Measurements from ENCODE around the gene UQCC5. TPM values are rescaled to one million over a fixed set of nuclear protein-coding genes. Genes with fewer than 3 reads are reported as not detected.

Gene UQCC5
- total RNA-seq, 1 donor from 2014 or later, result 13.6 TPM

DNA sequence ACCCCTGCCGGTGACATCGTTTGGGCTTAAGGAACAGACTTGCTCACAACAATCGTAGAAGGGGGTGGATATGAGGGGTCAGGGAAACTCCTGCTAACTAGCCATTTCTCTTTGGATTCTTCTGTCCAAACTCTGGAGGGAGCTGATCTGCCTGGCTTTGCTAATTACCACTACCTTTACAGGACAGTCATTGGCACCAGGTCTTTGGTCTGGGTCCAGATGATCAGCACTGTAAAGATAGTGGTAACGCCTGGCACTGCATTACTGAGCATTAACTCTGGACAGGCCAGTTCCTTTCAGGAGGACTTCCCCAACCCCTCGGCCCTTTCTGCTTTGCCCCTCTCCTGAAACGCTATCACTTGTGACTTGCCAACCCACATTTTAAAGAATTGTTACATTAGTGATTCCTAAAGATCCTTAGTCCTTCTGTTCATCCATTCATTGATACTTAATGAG, 788 bp downstream of the UQCC5 start:
- ATAC-seq (ENCODE audit: low read depth) (no peak), DNase-seq (no peak)
- Mint-ChIP-seq H3K9me3 (no peaks in the 10 kb centered on the region), H3K4me3 (peak overlapping the region; percentile 98), H3K27me3 (no peaks in the 10 kb centered on the region), H3K27ac (peak overlapping the region; percentile 96), H3K36me3 (ENCODE audit: low read depth) (peaks cover 31% of the 10 kb centered on the region), H3K4me1 (peaks cover 42% of the 10 kb centered on the region)
- CTCF ChIA-PET, result no interaction called here
- TF ChIP-seq, protein P1, sequence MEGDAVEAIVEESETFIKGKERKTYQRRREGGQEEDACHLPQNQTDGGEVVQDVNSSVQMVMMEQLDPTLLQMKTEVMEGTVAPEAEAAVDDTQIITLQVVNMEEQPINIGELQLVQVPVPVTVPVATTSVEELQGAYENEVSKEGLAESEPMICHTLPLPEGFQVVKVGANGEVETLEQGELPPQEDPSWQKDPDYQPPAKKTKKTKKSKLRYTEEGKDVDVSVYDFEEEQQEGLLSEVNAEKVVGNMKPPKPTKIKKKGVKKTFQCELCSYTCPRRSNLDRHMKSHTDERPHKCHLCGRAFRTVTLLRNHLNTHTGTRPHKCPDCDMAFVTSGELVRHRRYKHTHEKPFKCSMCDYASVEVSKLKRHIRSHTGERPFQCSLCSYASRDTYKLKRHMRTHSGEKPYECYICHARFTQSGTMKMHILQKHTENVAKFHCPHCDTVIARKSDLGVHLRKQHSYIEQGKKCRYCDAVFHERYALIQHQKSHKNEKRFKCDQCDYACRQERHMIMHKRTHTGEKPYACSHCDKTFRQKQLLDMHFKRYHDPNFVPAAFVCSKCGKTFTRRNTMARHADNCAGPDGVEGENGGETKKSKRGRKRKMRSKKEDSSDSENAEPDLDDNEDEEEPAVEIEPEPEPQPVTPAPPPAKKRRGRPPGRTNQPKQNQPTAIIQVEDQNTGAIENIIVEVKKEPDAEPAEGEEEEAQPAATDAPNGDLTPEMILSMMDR (IDR thresholded peaks at IDR 0.05), result no peak
- POLR2A ChIA-PET, result interaction anchor here (0.5 kb wide), 1 partner anchor 1061 kb away, joined by 3 read pairs; no protein-coding TSS in a partner anchor
- intact Hi-C loops (cut with micrococcal nuclease), result loop anchor here (2.0 to 10.0 kb wide), 9 partner anchors 64 to 1150 kb away; partner anchors contain the start of genes ACY1, DUSP7, ITIH1 and MANF

DNA sequence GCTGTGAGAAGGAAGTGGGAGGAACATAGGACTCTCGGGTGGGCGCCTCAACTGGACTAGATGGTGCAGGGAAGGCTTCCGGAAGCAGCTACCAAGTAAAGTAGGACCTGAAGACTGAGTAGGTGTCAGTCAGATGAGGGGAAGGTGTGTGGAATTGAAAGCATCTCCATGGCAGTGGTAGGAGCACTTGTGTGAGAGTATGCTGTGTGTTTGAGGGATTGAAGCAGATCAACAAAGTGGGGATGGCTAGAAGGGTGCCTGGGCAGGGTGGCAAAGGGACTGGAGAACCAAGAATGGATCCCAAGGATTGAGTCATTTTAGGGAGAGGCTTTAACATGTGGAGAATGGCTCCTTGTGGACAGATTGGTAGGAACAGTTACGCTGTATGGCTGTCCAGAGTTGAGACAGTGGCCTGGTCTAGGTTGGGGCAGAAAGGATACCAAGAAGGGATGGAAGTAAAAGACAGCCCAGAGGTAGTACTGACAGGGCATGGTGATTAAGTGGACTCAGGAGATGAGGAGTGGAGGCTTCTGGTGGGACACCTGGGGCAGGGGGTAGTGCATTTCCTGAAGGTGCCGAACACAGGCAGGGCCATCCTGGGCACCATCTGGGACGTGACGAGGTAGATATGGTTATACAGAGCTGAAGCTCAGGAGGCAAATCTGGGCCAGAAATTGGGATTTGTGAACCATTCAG, 1.5 kb downstream of the UQCC5 start:
- no peaks in the 10 kb centered on the region for H3K9me3 Mint-ChIP-seq
- ChIA-PET POLR2A (no interaction called here), CTCF (no interaction called here)
- no peak for ATAC-seq (ENCODE audit: low read depth)
- TF ChIP-seq, protein P1 (IDR thresholded peaks at IDR 0.05), result no peak
- H3K27me3 Mint-ChIP-seq, result no peaks in the 10 kb centered on the region
- H3K4me3 Mint-ChIP-seq, result peak overlapping the region; percentile 98
- peak overlapping the region; percentile 19 for H3K27ac Mint-ChIP-seq
- H3K4me1 Mint-ChIP-seq, result peaks cover 35% of the 10 kb centered on the region
- H3K36me3 Mint-ChIP-seq (ENCODE audit: low read depth), result peaks cover 31% of the 10 kb centered on the region
- intact Hi-C loops (cut with micrococcal nuclease), result loop anchor here (2.0 to 10.0 kb wide), 9 partner anchors 65 to 1151 kb away; partner anchors contain the start of genes ACY1, DUSP7, ITIH1 and MANF
- no peak for DNase-seq

DNA sequence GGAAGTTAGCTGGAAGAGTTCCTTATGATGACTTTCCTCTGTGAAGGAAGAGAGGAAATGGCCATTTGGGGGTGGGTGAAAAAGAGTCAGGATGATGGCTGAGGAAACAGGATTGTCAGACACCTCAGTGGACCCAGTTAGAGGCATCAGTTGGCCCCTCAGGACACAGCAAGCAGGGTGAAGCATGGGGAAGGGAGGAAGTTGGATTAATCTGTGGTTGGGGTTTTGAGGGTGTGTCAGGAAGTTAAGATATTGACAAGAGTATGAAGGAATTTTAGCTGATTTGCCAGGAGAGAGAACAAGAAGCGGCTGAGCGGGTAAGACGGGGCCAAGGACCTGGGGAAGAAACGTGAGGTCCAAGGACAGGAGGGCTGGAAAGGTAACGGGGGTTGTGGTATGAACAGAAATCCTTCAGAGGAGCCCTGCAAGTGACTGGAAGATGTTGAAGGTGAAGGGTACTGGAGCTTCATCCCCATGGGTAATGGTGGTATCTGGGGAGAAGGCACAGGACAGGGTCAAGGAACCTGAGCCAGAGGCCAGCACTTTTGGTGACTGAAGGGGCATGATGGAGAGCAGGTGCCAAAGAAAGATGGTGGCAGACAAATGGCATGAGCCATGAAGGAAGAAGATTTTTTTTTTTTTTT, 2.7 kb downstream of the UQCC5 start:
- CTCF ChIA-PET, result no interaction called here
- Mint-ChIP-seq H3K27ac (peak overlapping the region; percentile 57), H3K4me1 (peaks cover 34% of the 10 kb centered on the region), H3K9me3 (no peaks in the 10 kb centered on the region), H3K4me3 (no peak overlapping the region), H3K36me3 (ENCODE audit: low read depth) (peaks cover 33% of the 10 kb centered on the region), H3K27me3 (no peaks in the 10 kb centered on the region)
- ATAC-seq (ENCODE audit: low read depth) (no peak), DNase-seq (no peak)
- TF ChIP-seq, protein P1 (IDR thresholded peaks at IDR 0.05), result no peak
- intact Hi-C loops (cut with micrococcal nuclease), result loop anchor here (5.0 to 10.0 kb wide), 8 partner anchors 236 to 1152 kb away; partner anchors contain the start of genes ACY1, DUSP7, ITIH1 and MANF
- POLR2A ChIA-PET, result interaction anchor here (0.7 kb wide), 1 partner anchor 286 kb away, joined by 8 read pairs; no protein-coding TSS in a partner anchor

DNA sequence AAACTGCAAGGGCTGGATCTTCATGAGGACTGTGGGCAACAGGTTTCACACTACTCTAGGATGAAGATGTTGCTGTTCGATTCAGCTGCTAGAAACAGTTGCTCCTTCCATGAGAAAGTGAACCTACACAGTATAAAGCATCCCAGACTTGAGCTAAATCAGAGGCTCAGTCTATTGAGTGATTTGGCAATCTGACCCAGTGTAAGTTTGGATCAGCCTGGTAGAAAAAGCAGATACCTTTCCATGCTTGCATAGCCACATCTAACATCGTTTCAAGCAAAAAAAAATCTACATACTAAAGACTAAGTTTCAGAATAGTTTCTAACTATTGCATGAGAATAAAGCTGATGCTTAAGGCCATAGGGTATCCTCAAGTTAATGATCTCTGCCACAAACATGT, 4.6 kb downstream of the UQCC5 start:
- intact Hi-C loops (cut with micrococcal nuclease), result no loop called here
- DNase-seq, result no peak
- Mint-ChIP-seq H3K4me1 (peaks cover 28% of the 10 kb centered on the region), H3K27ac (no peak overlapping the region), H3K36me3 (ENCODE audit: low read depth) (peaks cover 43% of the 10 kb centered on the region), H3K4me3 (no peak overlapping the region), H3K9me3 (no peaks in the 10 kb centered on the region), H3K27me3 (no peaks in the 10 kb centered on the region)
- POLR2A ChIA-PET, result no interaction called here
- TF ChIP-seq, protein P1 (IDR thresholded peaks at IDR 0.05), result no peak
- CTCF ChIA-PET, result no interaction called here
- ATAC-seq (ENCODE audit: low read depth), result no peak

DNA sequence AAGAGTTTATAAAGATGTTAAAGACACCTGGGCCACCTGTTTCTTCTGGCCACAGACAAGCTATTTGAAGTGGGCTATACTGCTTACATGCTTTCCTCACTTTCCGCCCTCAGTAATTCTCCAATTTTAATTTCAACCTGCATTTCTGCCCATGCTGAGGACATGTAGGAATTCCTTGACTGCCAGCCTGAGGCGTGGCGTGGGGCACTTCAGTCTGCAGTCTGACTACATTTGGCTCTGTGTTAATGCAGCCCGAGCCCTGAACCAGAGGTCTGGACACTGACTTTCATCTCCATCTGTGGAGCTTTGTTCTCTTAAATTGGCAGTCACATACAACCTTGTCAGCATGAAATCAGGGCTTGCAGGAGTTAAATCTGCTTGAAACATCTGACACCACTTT, 8.5 kb downstream of the UQCC5 start:
- H3K9me3 Mint-ChIP-seq, result no peaks in the 10 kb centered on the region
- ChIA-PET CTCF (interaction anchor here (0.7 kb wide), 1 partner anchor 9 kb away, joined by 3 read pairs; the partner anchor contains the start of gene UQCC5), POLR2A (interaction anchor here (0.8 to 1.1 kb wide), 2 partner anchors 9 to 93 kb away, joined by 3 to 4 read pairs; partner anchors contain the start of gene UQCC5)
- ATAC-seq (ENCODE audit: low read depth) (no peak), DNase-seq (no peak)
- intact Hi-C loops (cut with micrococcal nuclease), result no loop called here
- TF ChIP-seq, protein P1 (IDR thresholded peaks at IDR 0.05), result no peak
- H3K27me3 Mint-ChIP-seq, result no peaks in the 10 kb centered on the region
- no peak overlapping the region for H3K4me3 Mint-ChIP-seq
- H3K4me1 Mint-ChIP-seq, result no peaks in the 10 kb centered on the region
- H3K36me3 Mint-ChIP-seq (ENCODE audit: low read depth), result peaks cover 54% of the 10 kb centered on the region
- no peak overlapping the region for H3K27ac Mint-ChIP-seq
